GM20000 (cell line): ENCODE data around the gene ABHD1.
"Not testable (repeated sequence)": the region's sequence is repeated elsewhere in the genome, so short reads cannot be mapped to it uniquely, and the experiment has no call there.

Source experiments
- DNase-seq: peaks from one replicate; pipeline ENCODE4 v3.0.0; 2012; ENCODE audit warnings: low spot score
- TF ChIP-seq, protein P1 (sequence below): IDR thresholded peaks from 2 replicates; pipeline ENCODE4 v1.5.1; 2012; ENCODE audit warnings: mild to moderate bottlenecking, control low read depth; ENCODE audit errors: extremely low read depth, missing control alignments

The ABHD1 gene

DNA sequence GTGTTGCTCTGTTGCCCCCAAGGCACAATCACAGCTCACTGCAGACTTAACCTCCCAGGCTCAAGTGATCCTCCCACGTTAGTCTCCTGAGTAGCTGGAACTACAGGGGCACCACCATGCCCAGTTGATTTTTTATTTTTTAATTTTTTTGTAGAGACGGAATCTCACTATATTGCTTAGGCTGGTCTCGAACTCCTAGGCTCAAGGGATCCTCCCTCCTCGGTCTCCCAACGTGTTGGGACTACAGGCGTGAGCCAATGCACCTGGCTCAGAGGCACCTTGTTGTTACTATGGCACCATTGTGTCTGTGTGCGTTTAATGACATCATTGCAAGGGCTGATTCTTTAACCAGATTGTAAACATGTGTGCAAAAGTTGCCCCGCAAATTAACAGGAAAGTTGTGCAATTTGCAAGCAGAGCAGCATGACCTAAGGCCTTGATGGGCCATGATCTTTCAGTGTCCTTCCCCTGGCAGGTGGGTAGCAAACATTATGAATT, 47.8 kb downstream of the ABHD1 start:
- TF ChIP-seq, protein P1, sequence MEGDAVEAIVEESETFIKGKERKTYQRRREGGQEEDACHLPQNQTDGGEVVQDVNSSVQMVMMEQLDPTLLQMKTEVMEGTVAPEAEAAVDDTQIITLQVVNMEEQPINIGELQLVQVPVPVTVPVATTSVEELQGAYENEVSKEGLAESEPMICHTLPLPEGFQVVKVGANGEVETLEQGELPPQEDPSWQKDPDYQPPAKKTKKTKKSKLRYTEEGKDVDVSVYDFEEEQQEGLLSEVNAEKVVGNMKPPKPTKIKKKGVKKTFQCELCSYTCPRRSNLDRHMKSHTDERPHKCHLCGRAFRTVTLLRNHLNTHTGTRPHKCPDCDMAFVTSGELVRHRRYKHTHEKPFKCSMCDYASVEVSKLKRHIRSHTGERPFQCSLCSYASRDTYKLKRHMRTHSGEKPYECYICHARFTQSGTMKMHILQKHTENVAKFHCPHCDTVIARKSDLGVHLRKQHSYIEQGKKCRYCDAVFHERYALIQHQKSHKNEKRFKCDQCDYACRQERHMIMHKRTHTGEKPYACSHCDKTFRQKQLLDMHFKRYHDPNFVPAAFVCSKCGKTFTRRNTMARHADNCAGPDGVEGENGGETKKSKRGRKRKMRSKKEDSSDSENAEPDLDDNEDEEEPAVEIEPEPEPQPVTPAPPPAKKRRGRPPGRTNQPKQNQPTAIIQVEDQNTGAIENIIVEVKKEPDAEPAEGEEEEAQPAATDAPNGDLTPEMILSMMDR, result no peak
- no peak for DNase-seq

DNA sequence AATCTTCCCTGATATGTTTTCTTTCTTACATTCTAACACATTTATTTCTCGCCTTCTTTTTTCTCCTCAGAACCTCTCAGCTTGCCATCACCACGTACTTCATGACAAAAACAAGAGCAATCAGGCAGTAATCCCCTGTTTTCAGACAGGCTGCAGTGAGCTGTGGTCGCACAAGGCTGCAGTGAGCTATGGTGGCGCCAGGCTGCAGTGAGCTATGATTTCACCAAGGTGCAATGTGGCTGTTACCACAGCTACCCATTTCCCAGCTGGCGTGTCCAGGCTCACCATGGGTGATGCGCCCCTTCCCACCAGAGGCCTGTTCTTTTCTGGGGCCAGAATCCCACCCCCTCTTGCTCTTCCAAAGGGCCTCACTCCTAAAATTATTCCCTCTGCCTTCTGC, 51.0 kb downstream of the ABHD1 start:
- TF ChIP-seq, protein P1, result no peak
- DNase-seq, result no peak

DNA sequence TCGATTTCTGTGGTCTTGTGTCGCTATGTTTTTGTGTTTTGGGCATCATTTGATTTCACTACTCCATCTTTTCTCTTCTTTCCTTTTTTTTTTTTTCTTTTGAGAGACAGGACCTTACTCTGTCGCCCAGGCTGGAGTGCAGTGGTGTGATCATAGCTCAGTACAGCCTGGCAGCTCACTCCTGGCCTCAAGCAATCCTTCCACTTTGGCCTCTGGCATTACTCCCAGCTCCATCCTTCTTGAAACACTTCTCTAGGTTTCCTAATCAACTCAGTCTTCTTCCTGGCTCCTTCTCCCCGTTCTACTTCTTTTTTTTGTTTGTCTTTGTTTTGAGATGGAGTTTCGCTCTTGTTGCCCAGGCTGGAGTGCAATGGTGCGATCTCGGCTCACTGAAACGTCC, 51.7 kb downstream of the ABHD1 start:
- DNase-seq, result no peak
- TF ChIP-seq, protein P1, result no peak

DNA sequence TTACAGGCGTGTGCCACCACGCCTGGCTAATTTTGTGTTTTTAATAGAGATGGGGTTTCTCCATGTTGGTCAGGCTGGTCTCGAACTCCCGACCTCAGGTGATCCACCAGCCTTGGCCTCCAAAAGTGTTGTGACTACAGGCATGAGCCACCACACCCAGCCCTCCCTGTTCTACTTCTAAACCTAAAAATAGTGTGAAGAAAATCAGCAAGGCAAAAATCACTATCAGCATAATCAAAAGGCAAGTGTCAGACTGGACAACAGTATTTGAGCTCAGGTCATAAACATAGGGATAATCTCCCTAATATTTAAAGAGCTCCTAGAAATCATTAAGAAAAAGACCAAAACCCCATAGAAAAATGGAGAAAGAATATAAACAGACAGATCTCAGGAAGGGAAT, 52.2 kb downstream of the ABHD1 start:
- DNase-seq, result not testable (repeated sequence)

DNA sequence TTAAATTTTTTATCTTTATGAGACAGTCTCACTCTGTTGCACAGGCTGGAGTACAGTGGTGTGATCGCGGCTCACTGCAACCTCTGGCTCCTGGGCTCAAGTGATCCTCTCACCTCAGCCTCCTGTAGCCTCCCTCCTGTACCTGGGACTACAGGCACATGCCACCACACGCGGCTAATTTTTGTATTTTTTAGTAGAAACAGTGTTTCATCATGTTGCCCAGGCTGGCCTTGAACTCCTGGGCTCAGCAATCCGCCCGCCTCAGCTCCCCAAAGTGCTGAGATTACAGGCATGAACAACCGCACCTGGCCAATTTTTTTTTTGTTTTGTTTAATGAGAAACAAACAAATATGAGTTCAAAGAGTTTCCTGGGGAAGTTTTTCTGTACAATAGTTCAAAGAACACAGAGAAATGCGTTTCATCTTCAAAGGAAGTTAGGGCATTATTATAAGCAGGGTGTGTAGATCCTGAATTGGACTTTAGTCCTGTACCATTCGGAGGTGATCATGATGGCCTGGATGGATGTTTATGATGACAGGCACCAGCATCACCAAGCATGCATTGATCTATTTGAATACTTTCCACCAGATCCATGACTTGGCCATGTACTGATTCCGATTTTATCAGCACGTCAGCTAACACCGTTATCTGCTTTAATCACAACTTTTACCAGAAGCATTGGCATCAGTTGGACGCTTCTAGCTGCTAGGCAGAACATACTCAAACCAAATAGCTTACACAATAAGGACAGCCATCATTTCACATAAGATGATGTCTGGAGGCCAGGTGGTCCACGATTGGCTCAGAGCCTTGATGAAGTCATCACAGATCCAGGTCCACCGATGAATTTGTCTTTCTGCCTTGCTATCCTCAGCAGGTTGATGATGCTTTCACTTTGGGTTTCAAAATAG, 54.1 kb downstream of the ABHD1 start:
- DNase-seq, result no peak
- TF ChIP-seq, protein P1, result no peak

DNA sequence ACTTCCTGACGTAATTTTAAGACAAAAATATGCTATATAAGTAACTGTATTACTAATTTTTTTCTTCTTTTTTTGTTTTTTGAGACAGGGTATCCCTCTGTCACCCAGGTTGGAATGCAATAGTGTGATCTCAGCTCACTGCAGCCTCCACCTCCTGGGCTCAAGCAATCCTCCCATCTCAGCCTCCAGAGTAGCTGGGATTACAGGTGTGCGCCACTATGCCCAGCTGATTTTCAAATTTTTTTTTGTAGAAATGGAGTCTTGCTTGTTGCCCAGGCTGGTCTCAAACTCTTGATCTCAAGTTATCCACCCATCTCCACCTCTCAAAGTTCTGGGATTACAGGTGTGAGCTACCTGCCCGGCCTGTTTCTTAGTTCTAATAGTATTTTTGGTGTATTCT, 54.9 kb downstream of the ABHD1 start:
- TF ChIP-seq, protein P1, result no peak
- no peak for DNase-seq

DNA sequence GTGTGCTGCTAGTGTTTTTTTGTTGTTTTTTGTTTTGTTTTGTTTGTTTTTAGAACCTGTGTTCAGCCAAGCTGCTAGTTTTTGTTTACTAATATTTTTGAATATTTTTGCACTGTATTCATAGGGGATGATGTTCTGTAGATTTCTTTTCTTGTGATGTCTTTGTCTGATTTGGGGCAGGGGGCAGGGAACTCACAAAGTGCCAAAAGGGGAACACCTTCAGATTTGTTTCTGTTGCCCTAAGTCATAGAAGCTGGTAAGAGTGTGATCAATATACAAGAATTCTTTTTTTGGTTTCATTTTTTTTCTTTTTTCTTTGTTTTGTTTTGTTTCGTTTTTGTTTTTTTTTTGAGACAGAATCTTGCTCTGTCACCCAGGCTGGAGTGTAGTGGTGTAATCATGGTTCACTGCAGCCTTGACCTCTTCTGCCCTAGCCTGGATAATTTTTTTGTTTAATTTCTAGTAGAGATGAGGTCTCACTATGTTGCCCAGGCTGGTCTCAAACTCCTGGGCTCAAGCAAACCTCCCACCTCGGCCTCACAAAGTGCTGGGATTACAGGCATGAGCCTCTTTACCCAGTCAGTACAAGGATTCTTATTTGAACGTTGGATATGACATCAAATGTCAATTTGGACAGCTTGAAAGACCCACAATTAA, 55.9 kb downstream of the ABHD1 start:
- TF ChIP-seq, protein P1, result no peak
- DNase-seq, result no peak
